Measurements from ENCODE around the gene TERB2.
"Not testable (repeated sequence)": the region's sequence is repeated elsewhere in the genome, so short reads cannot be mapped to it uniquely, and the experiment has no call there.

Gene TERB2

DNA sequence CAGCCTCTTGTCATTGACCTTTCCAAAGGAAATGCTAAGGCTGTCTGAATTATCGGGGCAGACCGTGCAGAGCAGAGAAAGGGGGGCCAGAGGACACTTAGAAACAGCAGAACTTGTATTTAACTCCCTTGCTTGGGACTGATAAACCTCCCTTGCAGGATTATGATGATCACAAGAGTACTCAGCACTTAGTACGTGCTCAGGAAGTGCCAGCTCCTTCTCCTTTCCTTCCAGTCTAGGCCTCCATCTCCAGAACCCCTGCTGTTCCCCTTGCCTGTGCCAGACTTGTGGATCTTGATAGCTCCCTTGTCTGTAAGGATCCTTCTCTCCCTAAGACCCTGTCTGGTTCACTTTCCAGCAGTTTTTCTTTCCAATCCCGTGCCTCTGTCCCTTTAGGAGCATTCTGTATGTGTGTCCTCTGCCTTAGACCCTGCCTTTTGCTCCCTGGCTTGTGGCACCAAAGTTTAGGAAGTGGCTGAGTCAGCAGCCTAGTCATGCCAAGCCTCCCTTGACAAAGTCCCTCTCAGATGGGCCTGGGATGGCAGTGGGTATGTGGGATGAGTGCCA is 67.3 kb downstream of the TERB2 start:
- TF ChIP-seq ZNF8 (CRISPR knock-in tag; IDR thresholded peaks at IDR 0.05) (no peak), ISL1 (CRISPR knock-in tag; IDR thresholded peaks at IDR 0.05) (no peak), PPARA (CRISPR knock-in tag; IDR thresholded peaks at IDR 0.05; ENCODE audit: borderline replicate concordance) (no peak), CSDC2 (CRISPR knock-in tag; IDR thresholded peaks at IDR 0.05) (no peak), ZNF70 (CRISPR knock-in tag; IDR thresholded peaks at IDR 0.05) (no peak), TCF4 (CRISPR knock-in tag; IDR thresholded peaks at IDR 0.05; ENCODE audit: borderline replicate concordance) (no peak), ESRRG (CRISPR knock-in tag; IDR thresholded peaks at IDR 0.05) (no peak), ZFP3 (CRISPR knock-in tag; IDR thresholded peaks at IDR 0.05) (no peak), SNAI2 (CRISPR knock-in tag; IDR thresholded peaks at IDR 0.05) (no peak), GLIS3 (CRISPR knock-in tag; IDR thresholded peaks at IDR 0.05) (no peak)
- TF ChIP-seq, protein P1, sequence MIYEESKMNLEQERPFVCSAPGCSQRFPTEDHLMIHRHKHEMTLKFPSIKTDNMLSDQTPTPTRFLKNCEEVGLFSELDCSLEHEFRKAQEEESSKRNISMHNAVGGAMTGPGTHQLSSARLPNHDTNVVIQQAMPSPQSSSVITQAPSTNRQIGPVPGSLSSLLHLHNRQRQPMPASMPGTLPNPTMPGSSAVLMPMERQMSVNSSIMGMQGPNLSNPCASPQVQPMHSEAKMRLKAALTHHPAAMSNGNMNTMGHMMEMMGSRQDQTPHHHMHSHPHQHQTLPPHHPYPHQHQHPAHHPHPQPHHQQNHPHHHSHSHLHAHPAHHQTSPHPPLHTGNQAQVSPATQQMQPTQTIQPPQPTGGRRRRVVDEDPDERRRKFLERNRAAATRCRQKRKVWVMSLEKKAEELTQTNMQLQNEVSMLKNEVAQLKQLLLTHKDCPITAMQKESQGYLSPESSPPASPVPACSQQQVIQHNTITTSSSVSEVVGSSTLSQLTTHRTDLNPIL (CRISPR knock-in tag; IDR thresholded peaks at IDR 0.05; ENCODE audit: low read depth), result no peak
- ATAC-seq, result peak; percentile 27

DNA sequence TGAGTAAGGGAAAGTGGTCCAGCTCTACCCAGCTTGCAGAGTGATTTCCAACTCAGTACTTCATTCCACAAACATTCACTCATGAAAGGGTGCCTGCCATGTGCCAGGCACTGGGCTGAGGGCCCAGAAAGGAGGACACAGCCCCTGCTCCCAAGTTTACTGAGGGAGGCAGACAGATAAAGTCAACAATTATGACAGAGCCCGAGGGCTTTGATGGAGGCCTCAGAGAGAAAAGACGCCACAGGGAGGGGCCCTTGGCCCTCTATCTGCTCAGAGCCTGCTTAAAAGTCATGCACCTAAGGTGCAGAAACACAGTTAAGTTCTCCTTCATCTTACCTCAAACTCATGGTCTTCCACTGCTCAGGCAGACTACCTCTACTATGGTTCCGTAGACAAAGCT is 68.2 kb downstream of the TERB2 start:
- not testable (repeated sequence) for ATAC-seq

DNA sequence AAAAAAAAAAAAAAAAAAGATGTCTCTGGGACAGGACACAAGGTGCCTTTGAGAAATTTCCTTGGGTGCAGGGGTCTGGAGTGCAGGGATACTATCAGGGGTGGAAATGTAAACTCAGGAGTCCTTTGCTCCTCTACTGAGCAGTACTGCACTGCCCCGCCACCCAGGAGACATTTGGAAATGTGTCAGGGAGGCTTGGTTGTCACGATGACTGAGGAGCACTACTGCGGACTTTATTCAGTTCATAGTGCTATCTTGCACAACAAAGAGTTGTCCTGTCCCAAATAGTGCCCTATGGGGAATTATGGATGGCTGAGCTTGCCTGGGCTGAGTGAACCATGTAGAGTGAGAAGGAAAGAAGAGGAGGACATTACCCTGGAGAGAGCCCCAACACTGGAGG is 69.1 kb downstream of the TERB2 start:
- not testable (repeated sequence) for ATAC-seq

DNA sequence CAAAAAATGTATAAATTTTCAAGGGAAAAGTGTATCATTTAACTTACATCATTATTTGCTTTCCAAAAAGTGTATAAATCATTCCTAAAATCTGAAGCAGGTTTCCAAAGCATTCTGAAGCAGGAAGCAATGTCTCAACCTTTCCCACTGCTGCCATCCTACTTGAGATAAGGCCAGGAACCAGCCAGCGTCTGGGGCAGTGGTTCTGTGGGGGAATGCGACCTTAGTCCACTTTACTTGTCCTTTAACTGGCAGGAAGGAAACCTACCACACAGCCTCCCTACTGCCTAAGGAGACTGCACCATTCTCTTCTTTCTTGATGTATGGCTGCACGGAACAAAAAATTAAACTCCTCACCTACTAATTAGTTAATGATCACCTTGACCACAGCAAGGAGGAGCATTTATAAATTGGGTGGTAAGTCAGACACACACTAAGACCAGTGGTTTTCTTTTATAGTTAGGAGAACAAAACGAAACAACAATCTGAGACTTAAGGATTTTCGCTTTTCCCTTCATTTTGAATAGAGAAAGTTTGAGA is 70.2 kb downstream of the TERB2 start:
- TF ChIP-seq OSR1 (CRISPR knock-in tag; IDR thresholded peaks at IDR 0.05), result no peak
- no peak for TF ChIP-seq BACH2 (CRISPR knock-in tag; IDR thresholded peaks at IDR 0.05; ENCODE audit: borderline replicate concordance)
- TF ChIP-seq, protein P2, sequence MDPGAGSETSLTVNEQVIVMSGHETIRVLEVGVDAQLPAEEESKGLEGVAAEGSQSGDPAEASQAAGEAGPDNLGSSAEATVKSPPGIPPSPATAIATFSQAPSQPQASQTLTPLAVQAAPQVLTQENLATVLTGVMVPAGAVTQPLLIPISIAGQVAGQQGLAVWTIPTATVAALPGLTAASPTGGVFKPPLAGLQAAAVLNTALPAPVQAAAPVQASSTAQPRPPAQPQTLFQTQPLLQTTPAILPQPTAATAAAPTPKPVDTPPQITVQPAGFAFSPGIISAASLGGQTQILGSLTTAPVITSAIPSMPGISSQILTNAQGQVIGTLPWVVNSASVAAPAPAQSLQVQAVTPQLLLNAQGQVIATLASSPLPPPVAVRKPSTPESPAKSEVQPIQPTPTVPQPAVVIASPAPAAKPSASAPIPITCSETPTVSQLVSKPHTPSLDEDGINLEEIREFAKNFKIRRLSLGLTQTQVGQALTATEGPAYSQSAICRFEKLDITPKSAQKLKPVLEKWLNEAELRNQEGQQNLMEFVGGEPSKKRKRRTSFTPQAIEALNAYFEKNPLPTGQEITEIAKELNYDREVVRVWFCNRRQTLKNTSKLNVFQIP (CRISPR knock-in tag; IDR thresholded peaks at IDR 0.05; ENCODE audit: borderline replicate concordance, low read depth), result no peak
- TF ChIP-seq, protein P1 (CRISPR knock-in tag; IDR thresholded peaks at IDR 0.05; ENCODE audit: low read depth), result no peak
- TF ChIP-seq, protein P3, sequence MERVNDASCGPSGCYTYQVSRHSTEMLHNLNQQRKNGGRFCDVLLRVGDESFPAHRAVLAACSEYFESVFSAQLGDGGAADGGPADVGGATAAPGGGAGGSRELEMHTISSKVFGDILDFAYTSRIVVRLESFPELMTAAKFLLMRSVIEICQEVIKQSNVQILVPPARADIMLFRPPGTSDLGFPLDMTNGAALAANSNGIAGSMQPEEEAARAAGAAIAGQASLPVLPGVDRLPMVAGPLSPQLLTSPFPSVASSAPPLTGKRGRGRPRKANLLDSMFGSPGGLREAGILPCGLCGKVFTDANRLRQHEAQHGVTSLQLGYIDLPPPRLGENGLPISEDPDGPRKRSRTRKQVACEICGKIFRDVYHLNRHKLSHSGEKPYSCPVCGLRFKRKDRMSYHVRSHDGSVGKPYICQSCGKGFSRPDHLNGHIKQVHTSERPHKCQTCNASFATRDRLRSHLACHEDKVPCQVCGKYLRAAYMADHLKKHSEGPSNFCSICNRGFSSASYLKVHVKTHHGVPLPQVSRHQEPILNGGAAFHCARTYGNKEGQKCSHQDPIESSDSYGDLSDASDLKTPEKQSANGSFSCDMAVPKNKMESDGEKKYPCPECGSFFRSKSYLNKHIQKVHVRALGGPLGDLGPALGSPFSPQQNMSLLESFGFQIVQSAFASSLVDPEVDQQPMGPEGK (CRISPR knock-in tag; IDR thresholded peaks at IDR 0.05; ENCODE audit: borderline replicate concordance), result no peak
- no peak for TF ChIP-seq ARNTL (CRISPR knock-in tag; IDR thresholded peaks at IDR 0.05; ENCODE audit: borderline replicate concordance, low read depth)
- TF ChIP-seq CSDC2 (CRISPR knock-in tag; IDR thresholded peaks at IDR 0.05), result no peak
- TF ChIP-seq ZNF8 (CRISPR knock-in tag; IDR thresholded peaks at IDR 0.05), result no peak
- no peak for TF ChIP-seq ZFP30 (CRISPR knock-in tag; IDR thresholded peaks at IDR 0.05)
- no peak for TF ChIP-seq ESRRG (CRISPR knock-in tag; IDR thresholded peaks at IDR 0.05)
- no peak for ATAC-seq

DNA sequence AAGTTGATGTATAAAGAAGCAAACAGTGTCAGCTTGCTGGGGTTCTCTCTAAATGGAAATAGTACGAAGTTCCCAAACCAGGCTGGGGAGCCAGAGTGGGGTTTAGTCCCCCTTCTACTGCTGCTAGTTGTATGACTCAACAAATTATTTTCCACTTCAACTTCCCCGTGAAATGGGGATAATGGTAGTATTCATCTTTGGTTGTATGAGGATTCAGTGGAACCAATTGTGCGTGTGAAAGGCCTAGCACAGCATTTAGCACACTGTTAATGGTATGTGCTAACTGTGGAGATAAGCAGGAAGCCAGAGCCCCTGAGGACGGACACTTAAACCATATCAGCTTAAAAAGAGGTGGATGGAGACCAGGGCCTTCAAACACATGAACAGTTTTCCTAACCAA is 70.7 kb downstream of the TERB2 start:
- no peak for ATAC-seq
- TF ChIP-seq SNAI2 (CRISPR knock-in tag; IDR thresholded peaks at IDR 0.05) (no peak), GLIS3 (CRISPR knock-in tag; IDR thresholded peaks at IDR 0.05) (no peak), PPARA (CRISPR knock-in tag; IDR thresholded peaks at IDR 0.05; ENCODE audit: borderline replicate concordance) (no peak), CSDC2 (CRISPR knock-in tag; IDR thresholded peaks at IDR 0.05) (no peak), RARB (CRISPR knock-in tag; IDR thresholded peaks at IDR 0.05) (no peak), ZNF70 (CRISPR knock-in tag; IDR thresholded peaks at IDR 0.05) (no peak), ZFP3 (CRISPR knock-in tag; IDR thresholded peaks at IDR 0.05) (no peak), ZC3H10 (CRISPR knock-in tag; IDR thresholded peaks at IDR 0.05) (no peak), ZNF8 (CRISPR knock-in tag; IDR thresholded peaks at IDR 0.05) (no peak), ESRRG (CRISPR knock-in tag; IDR thresholded peaks at IDR 0.05) (no peak), TCF4 (CRISPR knock-in tag; IDR thresholded peaks at IDR 0.05; ENCODE audit: borderline replicate concordance) (no peak), TOX (CRISPR knock-in tag; IDR thresholded peaks at IDR 0.05; ENCODE audit: borderline replicate concordance) (no peak), OSR1 (CRISPR knock-in tag; IDR thresholded peaks at IDR 0.05) (no peak), ZFP30 (CRISPR knock-in tag; IDR thresholded peaks at IDR 0.05) (no peak)
- TF ChIP-seq, protein P1 (CRISPR knock-in tag; IDR thresholded peaks at IDR 0.05; ENCODE audit: low read depth), result no peak
- TF ChIP-seq, protein P2 (CRISPR knock-in tag; IDR thresholded peaks at IDR 0.05; ENCODE audit: borderline replicate concordance, low read depth), result no peak
- TF ChIP-seq, protein P4, sequence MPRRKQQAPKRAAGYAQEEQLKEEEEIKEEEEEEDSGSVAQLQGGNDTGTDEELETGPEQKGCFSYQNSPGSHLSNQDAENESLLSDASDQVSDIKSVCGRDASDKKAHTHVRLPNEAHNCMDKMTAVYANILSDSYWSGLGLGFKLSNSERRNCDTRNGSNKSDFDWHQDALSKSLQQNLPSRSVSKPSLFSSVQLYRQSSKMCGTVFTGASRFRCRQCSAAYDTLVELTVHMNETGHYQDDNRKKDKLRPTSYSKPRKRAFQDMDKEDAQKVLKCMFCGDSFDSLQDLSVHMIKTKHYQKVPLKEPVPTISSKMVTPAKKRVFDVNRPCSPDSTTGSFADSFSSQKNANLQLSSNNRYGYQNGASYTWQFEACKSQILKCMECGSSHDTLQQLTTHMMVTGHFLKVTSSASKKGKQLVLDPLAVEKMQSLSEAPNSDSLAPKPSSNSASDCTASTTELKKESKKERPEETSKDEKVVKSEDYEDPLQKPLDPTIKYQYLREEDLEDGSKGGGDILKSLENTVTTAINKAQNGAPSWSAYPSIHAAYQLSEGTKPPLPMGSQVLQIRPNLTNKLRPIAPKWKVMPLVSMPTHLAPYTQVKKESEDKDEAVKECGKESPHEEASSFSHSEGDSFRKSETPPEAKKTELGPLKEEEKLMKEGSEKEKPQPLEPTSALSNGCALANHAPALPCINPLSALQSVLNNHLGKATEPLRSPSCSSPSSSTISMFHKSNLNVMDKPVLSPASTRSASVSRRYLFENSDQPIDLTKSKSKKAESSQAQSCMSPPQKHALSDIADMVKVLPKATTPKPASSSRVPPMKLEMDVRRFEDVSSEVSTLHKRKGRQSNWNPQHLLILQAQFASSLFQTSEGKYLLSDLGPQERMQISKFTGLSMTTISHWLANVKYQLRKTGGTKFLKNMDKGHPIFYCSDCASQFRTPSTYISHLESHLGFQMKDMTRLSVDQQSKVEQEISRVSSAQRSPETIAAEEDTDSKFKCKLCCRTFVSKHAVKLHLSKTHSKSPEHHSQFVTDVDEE (CRISPR knock-in tag; IDR thresholded peaks at IDR 0.05), result no peak
